Stomach (tissue), 4 donors: Measurements from ENCODE around the gene GOLGA8N.

Source experiments
- EP300 ChIP-seq: sonication (generic); formaldehyde crosslinking; IDR thresholded peaks from one replicate; pipeline ENCODE4 v1.6.1; 2017; ENCODE audit warnings: antibody characterized with exemption
- POLR2A ChIP-seq, 4 donors: fragments of 450-650 bp; IDR thresholded peaks; one replicate each; pipeline ENCODE4 v1.6.1; 2016; ENCODE audit warnings: antibody characterized with exemption in 4 of 4, control low read depth in 2 of 4, mild to moderate bottlenecking in 1 of 4, moderate library complexity in 1 of 4
- TF ChIP-seq, protein P1 (sequence below), 7 experiments: fragments of 450-650 bp in 4 of 7; fragments of 200-600 bp in 3 of 7; sonication (generic) in 3 of 7; IDR thresholded peaks; one replicate each; pipeline ENCODE4 v1.5.1; 2016 to 2019; ENCODE audit warnings: antibody characterized with exemption in 7 of 7, control low read depth in 2 of 7, mild to moderate bottlenecking in 1 of 7

DNA sequence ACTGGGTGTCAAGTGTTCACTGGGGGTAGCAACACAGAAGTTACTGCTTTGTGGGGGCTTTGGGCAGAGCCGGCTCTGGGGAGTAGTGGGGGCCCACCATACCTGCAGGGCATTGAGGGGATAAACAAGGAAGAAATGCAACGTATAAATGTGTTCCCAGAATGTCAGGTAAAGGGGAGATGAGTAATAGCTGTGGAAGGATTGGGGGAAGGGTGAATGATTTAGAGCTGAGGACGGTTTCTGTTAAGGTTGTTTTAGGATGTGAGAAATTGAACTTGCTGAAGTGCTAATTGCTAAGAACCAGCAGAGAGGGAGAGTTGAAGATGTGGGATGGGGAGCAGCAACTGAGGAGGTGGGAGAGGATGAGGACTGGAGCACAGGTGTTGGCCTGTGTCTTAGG is 58.9 kb downstream of the GOLGA8N start:
- TF ChIP-seq, protein P1, sequence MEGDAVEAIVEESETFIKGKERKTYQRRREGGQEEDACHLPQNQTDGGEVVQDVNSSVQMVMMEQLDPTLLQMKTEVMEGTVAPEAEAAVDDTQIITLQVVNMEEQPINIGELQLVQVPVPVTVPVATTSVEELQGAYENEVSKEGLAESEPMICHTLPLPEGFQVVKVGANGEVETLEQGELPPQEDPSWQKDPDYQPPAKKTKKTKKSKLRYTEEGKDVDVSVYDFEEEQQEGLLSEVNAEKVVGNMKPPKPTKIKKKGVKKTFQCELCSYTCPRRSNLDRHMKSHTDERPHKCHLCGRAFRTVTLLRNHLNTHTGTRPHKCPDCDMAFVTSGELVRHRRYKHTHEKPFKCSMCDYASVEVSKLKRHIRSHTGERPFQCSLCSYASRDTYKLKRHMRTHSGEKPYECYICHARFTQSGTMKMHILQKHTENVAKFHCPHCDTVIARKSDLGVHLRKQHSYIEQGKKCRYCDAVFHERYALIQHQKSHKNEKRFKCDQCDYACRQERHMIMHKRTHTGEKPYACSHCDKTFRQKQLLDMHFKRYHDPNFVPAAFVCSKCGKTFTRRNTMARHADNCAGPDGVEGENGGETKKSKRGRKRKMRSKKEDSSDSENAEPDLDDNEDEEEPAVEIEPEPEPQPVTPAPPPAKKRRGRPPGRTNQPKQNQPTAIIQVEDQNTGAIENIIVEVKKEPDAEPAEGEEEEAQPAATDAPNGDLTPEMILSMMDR (IDR thresholded peaks at IDR 0.05) = no peak
- TF ChIP-seq POLR2A (IDR thresholded peaks at IDR 0.05) (no peak), EP300 (no peak)
